CD8-positive, alpha-beta memory T cell (primary cell): ENCODE measurements around the gene AVL9. TPM values are rescaled to one million over a fixed set of nuclear protein-coding genes. Genes with fewer than 3 reads are reported as not detected.
"Not testable (repeated sequence)": the region's sequence is repeated elsewhere in the genome, so short reads cannot be mapped to it uniquely, and the experiment has no call there.

Experiments used
- CTCF ChIA-PET: fragments of 350-600 bp; sonication (Branson Sonifier 250); formaldehyde crosslinking; loops from one replicate; lab custom pipeline; 2021; ENCODE audit warnings: antibody characterized with exemption; lab: Charles Lee
- POLR2A ChIA-PET: fragments of 350-600 bp; sonication (Branson Sonifier 250); formaldehyde crosslinking; loops from one replicate; lab custom pipeline; 2021; ENCODE audit warnings: antibody characterized with exemption; lab: Charles Lee
- DNase-seq, 5 donors: peaks; one replicate each; pipeline versions ENCODE4 v3.0.0 to v3.0.0-alpha.2; 2020 to 2022; ENCODE audit warnings: mixed read lengths in 1 of 5
- H3K27ac ChIP-seq: one replicate; pipeline ENCODE4 v1.7.0; 2013; ENCODE audit warnings: low read depth, mild to moderate bottlenecking, low read length, moderate library complexity
- H3K27me3 ChIP-seq: 2 replicates; pipeline ENCODE4 v1.7.0; 2013; ENCODE audit warnings: low read length, mild to moderate bottlenecking; ENCODE audit not compliant: insufficient read depth, poor library complexity, severe bottlenecking
- H3K36me3 ChIP-seq: 2 replicates; pipeline ENCODE4 v1.7.0; 2013; ENCODE audit warnings: mild to moderate bottlenecking, low read length, moderate library complexity; ENCODE audit not compliant: insufficient read depth
- H3K4me1 ChIP-seq: 2 replicates; pipeline ENCODE4 v1.7.0; 2013; ENCODE audit warnings: mild to moderate bottlenecking, low read length, moderate library complexity; ENCODE audit not compliant: insufficient read depth
- H3K4me3 ChIP-seq: 2 replicates; pipeline ENCODE4 v1.7.0; 2013; ENCODE audit warnings: mild to moderate bottlenecking, low read length
- H3K9me3 ChIP-seq: 2 replicates; pipeline ENCODE4 v1.7.0; 2013; ENCODE audit warnings: mild to moderate bottlenecking, low read length
- H3K27ac Mint-ChIP-seq, 8 donors: one replicate each; pipeline ENCODE4 v1.8.0; 2020 to 2021; ENCODE audit warnings: mixed read lengths in 8 of 8, mild to moderate bottlenecking in 6 of 8, inconsistent platforms in 3 of 8, moderate library complexity in 3 of 8
- H3K27me3 Mint-ChIP-seq, 2 donors: one replicate each; pipeline ENCODE4 v1.8.0; 2020 to 2021; ENCODE audit warnings: mixed read lengths in 2 of 2, mild to moderate bottlenecking in 1 of 2, moderate library complexity in 1 of 2
- H3K36me3 Mint-ChIP-seq, 3 donors: one replicate each; pipeline ENCODE4 v1.8.0; 2020 to 2021; ENCODE audit warnings: mixed read lengths in 3 of 3, inconsistent platforms in 1 of 3, mild to moderate bottlenecking in 1 of 3
- H3K4me1 Mint-ChIP-seq, 3 donors: one replicate each; pipeline ENCODE4 v1.8.0; 2020 to 2021; ENCODE audit warnings: mixed read lengths in 3 of 3, inconsistent platforms in 1 of 3, mild to moderate bottlenecking in 1 of 3
- H3K4me3 Mint-ChIP-seq, 7 donors: one replicate each; pipeline ENCODE4 v1.8.0; 2020 to 2021; ENCODE audit warnings: mixed read lengths in 7 of 7, mild to moderate bottlenecking in 6 of 7, moderate library complexity in 4 of 7, inconsistent platforms in 2 of 7
- H3K9me3 Mint-ChIP-seq, 5 donors: one replicate each; pipeline ENCODE4 v1.8.0; 2020 to 2022; ENCODE audit warnings: mixed read lengths in 5 of 5, mild to moderate bottlenecking in 3 of 5, moderate library complexity in 2 of 5, inconsistent platforms in 1 of 5
- polyA plus RNA-seq: library from polyadenylated mRNA; unstranded; fragments of 300-500 nt; fragmentation: Illumina TruSeq; gene quantifications from one replicate; pipeline ENCODE4 v1.2.3, GENCODE V29; 2021
- total RNA-seq, 2 experiments: library from RNA; stranded (reverse); gene quantifications; one replicate each; pipeline ENCODE4 v1.2.3, GENCODE V29; 2021

The AVL9 gene
- total and polyA plus RNA-seq, 3 experiments from 2014 or later = 11.0 to 57.0 (median 49.6) TPM

- POLR2A ChIA-PET, CTCF ChIA-PET: not testable (repeated sequence)
Observed at GRCh38 chr7:32604047-32604446, 108.8 kb downstream of the AVL9 start.

GRCh38 chr7:32605032-32605431 lies 109.7 kb downstream of the AVL9 start:
- POLR2A ChIA-PET = no interaction called here
- no peak for DNase-seq

More at GRCh38 chr7:32604047-32604446, 108.8 kb downstream of the AVL9 start:
- H3K4me1 ChIP-seq, H3K9me3 ChIP-seq, DNase-seq, H3K4me1 Mint-ChIP-seq, H3K27ac ChIP-seq, H3K36me3 Mint-ChIP-seq, H3K36me3 ChIP-seq, H3K4me3 Mint-ChIP-seq, H3K4me3 ChIP-seq, H3K27me3 ChIP-seq, H3K27ac Mint-ChIP-seq: not testable (repeated sequence)
- peaks cover 13 to 22% (median 19%) of the 10 kb centered on the region in 5 donors for H3K9me3 Mint-ChIP-seq
- H3K27me3 Mint-ChIP-seq = peaks cover 0 to 12% of the 10 kb centered on the region in 2 donors

GRCh38 chr7:32609463-32609862 lies 114.2 kb downstream of the AVL9 start:
- H3K27ac Mint-ChIP-seq = no peak overlapping the region
- DNase-seq = no peak
- H3K27me3 Mint-ChIP-seq = no peaks in the 10 kb centered on the region
- H3K9me3 Mint-ChIP-seq = peaks cover 5 to 11% (median 7%) of the 10 kb centered on the region in 5 donors
- no peaks in the 10 kb centered on the region for H3K4me1 ChIP-seq
- H3K4me3 ChIP-seq = no peak overlapping the region
- CTCF ChIA-PET = no interaction called here
- no peak overlapping the region for H3K4me3 Mint-ChIP-seq
- H3K27ac ChIP-seq = no peak overlapping the region
- POLR2A ChIA-PET = no interaction called here
- H3K36me3 Mint-ChIP-seq = peaks cover 1 to 5% (median 4%) of the 10 kb centered on the region in 3 donors
- no peaks in the 10 kb centered on the region for H3K4me1 Mint-ChIP-seq
- no peaks in the 10 kb centered on the region for H3K36me3 ChIP-seq
- no peaks in the 10 kb centered on the region for H3K27me3 ChIP-seq
- H3K9me3 ChIP-seq = no peaks in the 10 kb centered on the region

More at GRCh38 chr7:32605032-32605431, 109.7 kb downstream of the AVL9 start:
- CTCF ChIA-PET = no interaction called here
- Mint-ChIP-seq H3K9me3 (peaks cover 13 to 22% (median 19%) of the 10 kb centered on the region in 5 donors), H3K27me3 (peaks cover 0 to 10% of the 10 kb centered on the region in 2 donors), H3K4me3 (no peak overlapping the region), H3K4me1 (no peaks in the 10 kb centered on the region), H3K27ac (no peak overlapping the region), H3K36me3 (peaks cover 1 to 5% (median 4%) of the 10 kb centered on the region in 3 donors)
- Histone ChIP-seq H3K36me3 (no peaks in the 10 kb centered on the region), H3K4me3 (no peak overlapping the region), H3K27ac (no peak overlapping the region), H3K9me3 (no peaks in the 10 kb centered on the region), H3K27me3 (no peaks in the 10 kb centered on the region), H3K4me1 (no peaks in the 10 kb centered on the region)

GRCh38 chr7:32611201-32612099 lies 116.2 kb downstream of the AVL9 start:
- no peak overlapping the region for H3K4me3 Mint-ChIP-seq
- H3K27ac Mint-ChIP-seq = peak overlapping the region in 1 of 8 donors; percentile 12
- DNase-seq = no peak
- CTCF ChIA-PET = no interaction called here
- H3K9me3 ChIP-seq = no peaks in the 10 kb centered on the region
- H3K4me1 Mint-ChIP-seq = no peaks in the 10 kb centered on the region
- H3K27me3 ChIP-seq = no peaks in the 10 kb centered on the region
- no peaks in the 10 kb centered on the region for H3K27me3 Mint-ChIP-seq
- no peak overlapping the region for H3K27ac ChIP-seq
- peaks cover 0 to 2% (median 0%) of the 10 kb centered on the region in 5 donors for H3K9me3 Mint-ChIP-seq
- no peak overlapping the region for H3K4me3 ChIP-seq
- H3K36me3 ChIP-seq = no peaks in the 10 kb centered on the region
- H3K4me1 ChIP-seq = no peaks in the 10 kb centered on the region
- H3K36me3 Mint-ChIP-seq = peaks cover 0 to 6% (median 0%) of the 10 kb centered on the region in 3 donors
- POLR2A ChIA-PET = no interaction called here

- Histone ChIP-seq H3K9me3 (no peaks in the 10 kb centered on the region), H3K27ac (no peak overlapping the region), H3K27me3 (no peaks in the 10 kb centered on the region), H3K36me3 (no peaks in the 10 kb centered on the region), H3K4me1 (no peaks in the 10 kb centered on the region), H3K4me3 (no peak overlapping the region)
- POLR2A ChIA-PET = no interaction called here
- CTCF ChIA-PET = no interaction called here
- Mint-ChIP-seq H3K27me3 (peaks cover 0 to 3% of the 10 kb centered on the region in 2 donors), H3K36me3 (peaks cover 0 to 12% (median 0%) of the 10 kb centered on the region in 3 donors), H3K27ac (no peak overlapping the region), H3K4me1 (no peaks in the 10 kb centered on the region), H3K4me3 (no peak overlapping the region), H3K9me3 (peaks cover 0 to 1% (median 0%) of the 10 kb centered on the region in 5 donors)
- no peak for DNase-seq
Observed at GRCh38 chr7:32616625-32617024, 121.3 kb downstream of the AVL9 start.

- CTCF ChIA-PET = no interaction called here
- H3K9me3 ChIP-seq = no peaks in the 10 kb centered on the region
- H3K27ac Mint-ChIP-seq = no peak overlapping the region
- no peaks in the 10 kb centered on the region for H3K4me1 ChIP-seq
- H3K4me3 Mint-ChIP-seq = no peak overlapping the region
- peaks cover 0 to 1% (median 0%) of the 10 kb centered on the region in 5 donors for H3K9me3 Mint-ChIP-seq
- no peaks in the 10 kb centered on the region for H3K4me1 Mint-ChIP-seq
- peak overlapping the region; percentile 6 for H3K27ac ChIP-seq
- peaks cover 0 to 12% (median 0%) of the 10 kb centered on the region in 3 donors for H3K36me3 Mint-ChIP-seq
- POLR2A ChIA-PET = no interaction called here
- H3K36me3 ChIP-seq = no peaks in the 10 kb centered on the region
- peaks cover 0 to 4% of the 10 kb centered on the region in 2 donors for H3K27me3 Mint-ChIP-seq
- DNase-seq = no peak
- no peaks in the 10 kb centered on the region for H3K27me3 ChIP-seq
- H3K4me3 ChIP-seq = no peak overlapping the region
Observed at GRCh38 chr7:32618470-32618869, 123.2 kb downstream of the AVL9 start.

GRCh38 chr7:32618987-32619386 lies 123.7 kb downstream of the AVL9 start:
- Histone ChIP-seq H3K27me3 (no peaks in the 10 kb centered on the region), H3K36me3 (no peaks in the 10 kb centered on the region), H3K4me3 (no peak overlapping the region), H3K27ac (no peak overlapping the region), H3K4me1 (no peaks in the 10 kb centered on the region), H3K9me3 (no peaks in the 10 kb centered on the region)
- Mint-ChIP-seq H3K9me3 (peaks cover 0 to 1% (median 0%) of the 10 kb centered on the region in 5 donors), H3K36me3 (peaks cover 0 to 12% (median 0%) of the 10 kb centered on the region in 3 donors), H3K4me1 (no peaks in the 10 kb centered on the region), H3K27ac (no peak overlapping the region), H3K4me3 (no peak overlapping the region), H3K27me3 (peaks cover 0 to 5% of the 10 kb centered on the region in 2 donors)
- DNase-seq = no peak
- POLR2A ChIA-PET = no interaction called here
- CTCF ChIA-PET = no interaction called here

- H3K27me3 Mint-ChIP-seq, H3K9me3 ChIP-seq, H3K9me3 Mint-ChIP-seq, CTCF ChIA-PET, POLR2A ChIA-PET, H3K4me1 ChIP-seq, H3K4me1 Mint-ChIP-seq, H3K27ac Mint-ChIP-seq, H3K4me3 ChIP-seq, DNase-seq, H3K27me3 ChIP-seq, H3K27ac ChIP-seq, H3K36me3 ChIP-seq, H3K4me3 Mint-ChIP-seq: not testable (repeated sequence)
- peaks cover 0 to 12% (median 0%) of the 10 kb centered on the region in 3 donors for H3K36me3 Mint-ChIP-seq
Observed at GRCh38 chr7:32619416-32619815, 124.1 kb downstream of the AVL9 start.
